Measurements from ENCODE around the gene NDUFV1.
"Not testable (repeated sequence)": the region's sequence is repeated elsewhere in the genome, so short reads cannot be mapped to it uniquely, and the experiment has no call there.

Gene NDUFV1

GRCh38 chr11:67659651-67660165 lies 53.0 kb downstream of the NDUFV1 start:
- DNase-seq, result not testable (repeated sequence)

- not testable (repeated sequence) for DNase-seq
These were observed 54.0 kb downstream of the NDUFV1 start for GRCh38 chr11:67660752-67661151.
